ENCODE measurements around the gene C14orf180. TPM values are rescaled to one million over a fixed set of nuclear protein-coding genes. Genes with fewer than 3 reads are reported as not detected.

The C14orf180 gene
- total and polyA plus RNA-seq, 4 donors: 0.12 to 0.48 (median 0.30) TPM

GRCh38 chr14:104574536-104574935 is 5.0 kb upstream of the C14orf180 start:
- Histone ChIP-seq H3K9ac (ENCODE audit: insufficient read depth in 1 of 2, low read length in 2 of 2) (no peak overlapping the region), H3K36me3 (ENCODE audit: control insufficient read depth in 4 of 4, insufficient read depth in 4 of 4, low read length in 4 of 4) (no peaks in the 10 kb centered on the region), H3K4me3 (no peak overlapping the region), H3K27me3 (ENCODE audit: control insufficient read depth in 3 of 3, insufficient read depth in 3 of 3, low read length in 2 of 3) (peaks cover under 1 to 5% (median 2%) of the 10 kb centered on the region in 3 donors), H3K4me1 (ENCODE audit: control insufficient read depth in 5 of 5, insufficient read depth in 5 of 5, low read length in 5 of 5) (peaks cover 0 to 81% (median under 1%) of the 10 kb centered on the region in 5 donors), H3K9me3 (ENCODE audit: control insufficient read depth in 4 of 4, insufficient read depth in 3 of 4, low read length in 3 of 4) (peaks cover 0 to 2% (median 0%) of the 10 kb centered on the region in 4 donors), H3K27ac (ENCODE audit: low read depth in 1 of 2, low read length in 1 of 2) (no peak overlapping the region)
- no peak for TF ChIP-seq CTCF (IDR thresholded peaks at IDR 0.05; ENCODE audit: control extremely low read depth, extremely low read depth)
- WGBS, 2 donors: 68 to 75% methylated on average over 14 of the region's 14 CpGs
- ATAC-seq (ENCODE audit: insufficient read depth, low FRiP score) (no peak), DNase-seq (no peak)

GRCh38 chr14:104574978-104575583 is 4.5 kb upstream of the C14orf180 start:
- Histone ChIP-seq H3K4me3 (no peak overlapping the region), H3K9me3 (ENCODE audit: control insufficient read depth in 4 of 4, insufficient read depth in 3 of 4, low read length in 3 of 4) (peaks cover 0 to 2% (median 0%) of the 10 kb centered on the region in 4 donors), H3K9ac (ENCODE audit: insufficient read depth in 1 of 2, low read length in 2 of 2) (no peak overlapping the region), H3K36me3 (ENCODE audit: control insufficient read depth in 4 of 4, insufficient read depth in 4 of 4, low read length in 4 of 4) (no peaks in the 10 kb centered on the region), H3K4me1 (ENCODE audit: control insufficient read depth in 5 of 5, insufficient read depth in 5 of 5, low read length in 5 of 5) (peaks cover 0 to 82% (median 3%) of the 10 kb centered on the region in 5 donors), H3K27ac (ENCODE audit: low read depth in 1 of 2, low read length in 1 of 2) (no peak overlapping the region), H3K27me3 (ENCODE audit: control insufficient read depth in 3 of 3, insufficient read depth in 3 of 3, low read length in 2 of 3) (peaks cover 0 to 5% (median 2%) of the 10 kb centered on the region in 3 donors)
- WGBS, 2 donors: 80 to 90% methylated on average over 31 of the region's 31 CpGs
- ATAC-seq (ENCODE audit: insufficient read depth, low FRiP score) (no peak), DNase-seq (no peak)
- TF ChIP-seq CTCF (IDR thresholded peaks at IDR 0.05; ENCODE audit: control extremely low read depth, extremely low read depth): no peak

GRCh38 chr14:104576232-104576969 is 3.2 kb upstream of the C14orf180 start:
- Histone ChIP-seq H3K9me3 (ENCODE audit: control insufficient read depth in 4 of 4, insufficient read depth in 3 of 4, low read length in 3 of 4) (peaks cover 0 to 2% (median 0%) of the 10 kb centered on the region in 4 donors), H3K4me3 (no peak overlapping the region), H3K9ac (ENCODE audit: insufficient read depth in 1 of 2, low read length in 2 of 2) (no peak overlapping the region), H3K27me3 (ENCODE audit: control insufficient read depth in 3 of 3, insufficient read depth in 3 of 3, low read length in 2 of 3) (peaks cover 0 to 5% (median 2%) of the 10 kb centered on the region in 3 donors), H3K36me3 (ENCODE audit: control insufficient read depth in 4 of 4, insufficient read depth in 4 of 4, low read length in 4 of 4) (no peaks in the 10 kb centered on the region), H3K4me1 (ENCODE audit: control insufficient read depth in 5 of 5, insufficient read depth in 5 of 5, low read length in 5 of 5) (peaks cover 0 to 89% (median 4%) of the 10 kb centered on the region in 5 donors), H3K27ac (ENCODE audit: low read depth in 1 of 2, low read length in 1 of 2) (no peak overlapping the region)
- no peak for TF ChIP-seq CTCF (IDR thresholded peaks at IDR 0.05; ENCODE audit: control extremely low read depth, extremely low read depth)
- no peak for ATAC-seq (ENCODE audit: insufficient read depth, low FRiP score)
- 66 to 72% methylated on average over 15 to 16 of the region's 16 CpGs for WGBS, 2 donors
- DNase-seq: no peak

All from lung (tissue), 12 donors.